Stimulated activated CD8-positive, alpha-beta memory T cell treated with anti-CD3 and anti-CD28 coated beads, Interleukin-15, amount 100 ng/mL, for 24 hours (primary cell): ENCODE results near the gene MYO15B.
"Not testable (repeated sequence)": the region's sequence is repeated elsewhere in the genome, so short reads cannot be mapped to it uniquely, and the experiment has no call there.

Source experiments
- DNase-seq: peaks from one replicate; pipeline ENCODE4 v3.0.0-alpha.2; 2020; ENCODE audit warnings: low read depth

The MYO15B gene

GRCh38 chr17:75575728-75576127 is 11.9 kb upstream of the MYO15B start:
- no peak for DNase-seq

- DNase-seq, result no peak
These were observed 10.9 kb upstream of the MYO15B start for GRCh38 chr17:75576661-75577060.

- not testable (repeated sequence) for DNase-seq
These were observed 6.4 kb upstream of the MYO15B start for GRCh38 chr17:75581121-75581725.

- DNase-seq, result not testable (repeated sequence)
These were observed 4.4 kb upstream of the MYO15B start for GRCh38 chr17:75583197-75583596.

GRCh38 chr17:75584849-75585175 is 2.8 kb upstream of the MYO15B start:
- no peak for DNase-seq

GRCh38 chr17:75588596-75589011 is 1.0 kb downstream of the MYO15B start:
- DNase-seq, result no peak

- peak; percentile 98 for DNase-seq
These were observed 1.7 kb downstream of the MYO15B start for GRCh38 chr17:75589012-75589918.

- no peak for DNase-seq
These were observed 2.3 kb downstream of the MYO15B start for GRCh38 chr17:75589919-75590303.

GRCh38 chr17:75590314-75590761 is 2.7 kb downstream of the MYO15B start:
- no peak for DNase-seq

- no peak for DNase-seq
These were observed 3.5 kb downstream of the MYO15B start for GRCh38 chr17:75590849-75591721.

- no peak for DNase-seq
These were observed 4.2 kb downstream of the MYO15B start for GRCh38 chr17:75591722-75592302.

- no peak for DNase-seq
These were observed 4.9 kb downstream of the MYO15B start for GRCh38 chr17:75592348-75593020.

- not testable (repeated sequence) for DNase-seq
These were observed 5.8 kb downstream of the MYO15B start for GRCh38 chr17:75593430-75593829.

GRCh38 chr17:75594499-75595283 is 7.1 kb downstream of the MYO15B start:
- DNase-seq, result no peak

- DNase-seq, result no peak
These were observed 7.8 kb downstream of the MYO15B start for GRCh38 chr17:75595284-75595919.

- no peak for DNase-seq
These were observed 8.3 kb downstream of the MYO15B start for GRCh38 chr17:75595920-75596313.

GRCh38 chr17:75596320-75597087 is 8.9 kb downstream of the MYO15B start:
- DNase-seq, result no peak

- DNase-seq, result peak; percentile 33
These were observed 13.7 kb downstream of the MYO15B start for GRCh38 chr17:75601057-75601987.
